Osteocyte (in vitro differentiated cells): Measurements from ENCODE around the gene CDH23. TPM values are rescaled to one million over a fixed set of nuclear protein-coding genes. Genes with fewer than 3 reads are reported as not detected.

Experiments used
- DNase-seq: peaks from one replicate; pipeline ENCODE4 v3.0.0; 2021; ENCODE audit warnings: mixed read lengths; ENCODE audit not compliant: unreplicated experiment; ENCODE audit errors: extremely low spot score
- H3K27ac Mint-ChIP-seq: one replicate; pipeline ENCODE4 v1.8.0; 2021; ENCODE audit warnings: mild to moderate bottlenecking, mixed read lengths; ENCODE audit not compliant: unreplicated experiment
- H3K27me3 Mint-ChIP-seq: one replicate; pipeline ENCODE4 v1.8.0; 2021; ENCODE audit warnings: mixed read lengths; ENCODE audit not compliant: unreplicated experiment
- H3K36me3 Mint-ChIP-seq: one replicate; pipeline ENCODE4 v1.8.0; 2021; ENCODE audit warnings: mixed read lengths; ENCODE audit not compliant: unreplicated experiment
- H3K4me1 Mint-ChIP-seq: one replicate; pipeline ENCODE4 v1.8.0; 2021; ENCODE audit warnings: mixed read lengths; ENCODE audit not compliant: unreplicated experiment
- H3K4me3 Mint-ChIP-seq: one replicate; pipeline ENCODE4 v1.8.0; 2021; ENCODE audit warnings: mild to moderate bottlenecking, moderate library complexity, mixed read lengths; ENCODE audit not compliant: unreplicated experiment
- H3K9me3 Mint-ChIP-seq: one replicate; pipeline ENCODE4 v1.8.0; 2021; ENCODE audit warnings: mixed read lengths; ENCODE audit not compliant: unreplicated experiment
- CTCF ChIP-seq: fragments of 200-600 bp; sonication (generic); IDR thresholded peaks from 2 replicates; pipeline ENCODE4 v1.5.0; 2021; ENCODE audit warnings: antibody characterized with exemption, mild to moderate bottlenecking, moderate library complexity
- total RNA-seq: library from RNA; stranded (reverse); gene quantifications from 2 replicates; pipeline ENCODE4 v1.2.1, GENCODE V29; 2021

CDH23 gene
- total RNA-seq, 1 donor from 2014 or later = not detected

DNA sequence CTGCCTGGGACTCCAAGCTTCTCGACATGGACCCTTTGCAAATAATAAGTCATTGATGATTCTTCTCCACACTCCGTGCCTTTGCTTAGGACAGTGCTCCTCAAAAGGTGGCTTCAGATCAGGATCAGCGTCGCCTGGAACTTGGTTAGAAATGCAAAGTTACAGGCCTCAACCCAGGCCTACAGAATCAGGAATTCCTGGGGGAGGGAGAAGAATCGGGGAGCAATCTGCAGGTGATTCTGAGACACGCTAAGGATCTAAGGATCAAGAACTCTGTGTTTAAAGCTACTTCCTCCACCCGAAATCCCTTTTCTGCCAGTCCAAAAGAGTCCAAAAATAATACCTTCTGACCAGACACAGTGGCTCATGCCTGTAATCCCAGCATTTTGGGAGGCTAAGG lies 244.7 kb downstream of the CDH23 start:
- H3K9me3 Mint-ChIP-seq = no peaks in the 10 kb centered on the region
- TF ChIP-seq CTCF = no peak
- H3K27me3 Mint-ChIP-seq = peaks cover 37% of the 10 kb centered on the region

GRCh38 chr10:71641986-71642385 lies 245.3 kb downstream of the CDH23 start:
- Mint-ChIP-seq H3K36me3 (no peaks in the 10 kb centered on the region), H3K27ac (no peak overlapping the region), H3K4me1 (no peaks in the 10 kb centered on the region), H3K4me3 (no peak overlapping the region), H3K27me3 (peaks cover 31% of the 10 kb centered on the region), H3K9me3 (no peaks in the 10 kb centered on the region)
- no peak for TF ChIP-seq CTCF
- no peak for DNase-seq

More for the DNA sequence above, 244.7 kb downstream of the CDH23 start:
- no peak for DNase-seq
- H3K27ac Mint-ChIP-seq = no peak overlapping the region
- H3K4me1 Mint-ChIP-seq = no peaks in the 10 kb centered on the region
- no peak overlapping the region for H3K4me3 Mint-ChIP-seq
- H3K36me3 Mint-ChIP-seq = no peaks in the 10 kb centered on the region

DNA sequence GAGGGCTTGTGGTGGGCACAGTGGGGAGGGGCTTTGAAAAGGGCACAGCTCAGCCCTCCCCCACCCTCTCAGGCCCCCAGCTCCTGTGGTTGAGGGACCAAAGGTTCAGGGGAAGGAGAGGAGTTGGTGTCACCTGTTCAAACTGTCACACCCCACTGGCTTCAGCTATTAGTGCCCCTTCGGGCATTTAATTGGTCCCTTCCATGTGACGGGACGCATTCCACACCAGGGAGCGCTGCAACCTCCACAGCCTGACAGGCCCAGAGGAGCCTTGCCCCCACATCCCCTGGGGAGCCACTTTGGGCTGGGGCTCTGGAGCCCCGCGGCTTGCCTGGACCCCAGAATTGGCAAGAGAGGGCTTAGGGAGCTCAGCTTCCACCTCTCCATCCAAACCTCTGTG lies 247.2 kb downstream of the CDH23 start:
- H3K27ac Mint-ChIP-seq = no peak overlapping the region
- H3K9me3 Mint-ChIP-seq = no peaks in the 10 kb centered on the region
- no peaks in the 10 kb centered on the region for H3K36me3 Mint-ChIP-seq
- DNase-seq = no peak
- H3K4me3 Mint-ChIP-seq = no peak overlapping the region
- TF ChIP-seq CTCF = no peak
- no peaks in the 10 kb centered on the region for H3K4me1 Mint-ChIP-seq
- peaks cover 17% of the 10 kb centered on the region for H3K27me3 Mint-ChIP-seq

DNA sequence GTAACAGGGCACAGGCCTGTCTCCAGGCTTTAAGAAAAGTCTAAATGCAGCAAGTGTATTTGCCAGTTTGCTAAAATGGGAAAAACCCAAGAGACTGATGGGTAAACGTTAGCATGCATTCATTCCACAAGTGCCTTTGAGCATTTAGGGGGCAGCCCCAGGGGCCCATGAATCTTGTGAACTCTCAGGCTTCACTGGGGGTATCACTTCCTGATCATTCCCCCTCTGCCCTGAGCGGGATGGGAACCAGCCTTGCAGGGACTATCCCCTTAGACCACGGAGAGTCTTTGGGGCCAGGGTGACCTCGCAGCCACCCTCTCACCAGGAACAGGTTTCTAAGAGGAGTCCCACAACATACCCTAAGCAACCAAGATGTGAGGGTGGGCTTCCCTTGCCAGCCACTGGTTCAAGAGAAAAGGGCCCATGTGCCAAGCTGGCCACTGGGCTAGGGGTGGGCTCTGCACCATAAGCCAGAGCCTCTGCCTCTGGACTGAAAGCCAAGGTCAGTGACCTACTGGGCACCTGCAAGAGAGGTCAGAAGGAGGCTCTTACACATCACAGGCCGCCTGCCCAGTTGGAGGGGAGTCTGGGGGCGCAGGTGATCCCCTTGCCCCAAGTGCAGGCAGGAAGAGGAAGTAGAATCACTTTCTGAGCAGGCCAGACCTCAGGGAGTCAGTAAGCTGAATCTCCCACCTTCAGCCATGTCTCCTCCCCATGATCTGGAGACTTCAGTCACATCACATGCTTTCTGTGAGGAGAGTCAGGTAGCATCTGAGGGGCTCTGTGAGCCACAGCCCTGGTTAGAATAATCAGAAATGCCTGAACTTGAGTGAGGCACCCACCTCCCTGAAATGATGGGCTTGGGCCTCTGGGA lies 247.8 kb downstream of the CDH23 start:
- Mint-ChIP-seq H3K4me3 (no peak overlapping the region), H3K36me3 (no peaks in the 10 kb centered on the region), H3K4me1 (peaks cover 3% of the 10 kb centered on the region), H3K27me3 (peaks cover 12% of the 10 kb centered on the region), H3K9me3 (no peaks in the 10 kb centered on the region), H3K27ac (no peak overlapping the region)
- no peak for TF ChIP-seq CTCF
- no peak for DNase-seq

GRCh38 chr10:71645185-71645584 lies 248.5 kb downstream of the CDH23 start:
- Mint-ChIP-seq H3K27ac (no peak overlapping the region), H3K9me3 (no peaks in the 10 kb centered on the region), H3K27me3 (peaks cover 10% of the 10 kb centered on the region)

More at GRCh38 chr10:71645185-71645584, 248.5 kb downstream of the CDH23 start:
- no peak overlapping the region for H3K4me3 Mint-ChIP-seq
- DNase-seq = no peak
- H3K4me1 Mint-ChIP-seq = peaks cover 3% of the 10 kb centered on the region
- no peaks in the 10 kb centered on the region for H3K36me3 Mint-ChIP-seq
- TF ChIP-seq CTCF = no peak
